ENCODE data around the gene CPZ.
A peak's percentile ranks its signal among the peaks of the same experiment; 100 is the strongest.

CPZ gene

GRCh38 chr4:8577046-8577445 lies 15.5 kb upstream of the CPZ start:
- no peak for DNase-seq (ENCODE audit: low spot score)
- no peak for TF ChIP-seq CTCF (IDR thresholded peaks at IDR 0.05; ENCODE audit: extremely low read depth, missing control alignments)

GRCh38 chr4:8577972-8578371 lies 14.6 kb upstream of the CPZ start:
- TF ChIP-seq CTCF (IDR thresholded peaks at IDR 0.05; ENCODE audit: extremely low read depth, missing control alignments) = no peak
- no peak for DNase-seq (ENCODE audit: low spot score)

- TF ChIP-seq CTCF (IDR thresholded peaks at IDR 0.05; ENCODE audit: extremely low read depth, missing control alignments) = no peak
- no peak for DNase-seq (ENCODE audit: low spot score)
Observed at GRCh38 chr4:8578717-8579116, 13.8 kb upstream of the CPZ start.

- TF ChIP-seq CTCF (IDR thresholded peaks at IDR 0.05; ENCODE audit: extremely low read depth, missing control alignments) = no peak
- DNase-seq (ENCODE audit: low spot score) = no peak
Observed at GRCh38 chr4:8579526-8580320, 12.8 kb upstream of the CPZ start.

- peak; percentile 84 for DNase-seq (ENCODE audit: low spot score)
- TF ChIP-seq CTCF (IDR thresholded peaks at IDR 0.05; ENCODE audit: extremely low read depth, missing control alignments) = no peak
Observed at GRCh38 chr4:8580321-8581093, 12.1 kb upstream of the CPZ start, which contains the start of gene GPR78. Gene GPR78 (plus strand): TSS chr4:8580392. CDS start chr4:8580983, 591 bp downstream.

- no peak for DNase-seq (ENCODE audit: low spot score)
- TF ChIP-seq CTCF (IDR thresholded peaks at IDR 0.05; ENCODE audit: extremely low read depth, missing control alignments) = no peak
Observed at GRCh38 chr4:8581094-8581861, 11.3 kb upstream of the CPZ start.
